HEK293 (cell line): ENCODE results near the gene MAGI1.
A peak's percentile ranks its signal among the peaks of the same experiment; 100 is the strongest.

Source experiments
- BCL11A ChIP-seq: fragments of 450-650 bp; formaldehyde crosslinking; IDR thresholded peaks from 2 replicates; pipeline ENCODE4 v1.5.1; 2016; ENCODE audit warnings: low read depth, missing biosample characterization, missing genetic modification characterization
- FEZF1 ChIP-seq: fragments of 450-650 bp; formaldehyde crosslinking; IDR thresholded peaks from 2 replicates; pipeline ENCODE4 v1.5.1; 2016; ENCODE audit warnings: missing biosample characterization, missing genetic modification characterization
- GFI1B ChIP-seq: fragments of 450-650 bp; formaldehyde crosslinking; IDR thresholded peaks from 2 replicates; pipeline ENCODE4 v1.5.1; 2016; ENCODE audit warnings: missing biosample characterization, missing genetic modification characterization
- GLI4 ChIP-seq: fragments of 450-650 bp; formaldehyde crosslinking; IDR thresholded peaks from 2 replicates; pipeline ENCODE4 v1.5.1; 2016; ENCODE audit warnings: missing biosample characterization, missing genetic modification characterization
- GLIS1 ChIP-seq: fragments of 450-650 bp; formaldehyde crosslinking; IDR thresholded peaks from 2 replicates; pipeline ENCODE4 v1.5.1; 2016; ENCODE audit warnings: missing biosample characterization, missing genetic modification characterization
- KLF9 ChIP-seq: fragments of 450-650 bp; formaldehyde crosslinking; IDR thresholded peaks from 2 replicates; pipeline ENCODE4 v1.5.1; 2016; ENCODE audit warnings: missing biosample characterization, missing genetic modification characterization, low read depth
- PRDM1 ChIP-seq: fragments of 450-650 bp; formaldehyde crosslinking; IDR thresholded peaks from 2 replicates; pipeline ENCODE4; 2016; ENCODE audit warnings: missing biosample characterization, missing genetic modification characterization
- SCRT1 ChIP-seq: fragments of 450-650 bp; formaldehyde crosslinking; IDR thresholded peaks from 2 replicates; pipeline ENCODE4 v1.5.1; 2016; ENCODE audit warnings: missing biosample characterization, missing genetic modification characterization, borderline replicate concordance
- TRIM28 ChIP-seq: IDR thresholded peaks from 2 replicates; pipeline ENCODE4 v1.6.1; 2011; ENCODE audit warnings: low read length, control low read depth, borderline replicate concordance
- YY1 ChIP-seq: fragments of 450-650 bp; formaldehyde crosslinking; IDR thresholded peaks from 2 replicates; pipeline ENCODE4 v1.5.1; 2018; ENCODE audit warnings: missing biosample characterization, missing genetic modification characterization
- YY2 ChIP-seq: fragments of 450-650 bp; formaldehyde crosslinking; IDR thresholded peaks from 2 replicates; pipeline ENCODE4 v1.5.1; 2016; ENCODE audit warnings: missing biosample characterization, missing genetic modification characterization
- ZEB2 ChIP-seq: fragments of 450-650 bp; formaldehyde crosslinking; IDR thresholded peaks from 2 replicates; pipeline ENCODE4 v1.5.1; 2016; ENCODE audit warnings: missing biosample characterization, missing genetic modification characterization
- ZFP3 ChIP-seq: fragments of 450-650 bp; formaldehyde crosslinking; IDR thresholded peaks from 2 replicates; pipeline ENCODE4 v1.5.1; 2016; ENCODE audit warnings: low read depth, missing biosample characterization, missing genetic modification characterization
- ZNF132 ChIP-seq: fragments of 450-650 bp; formaldehyde crosslinking; IDR thresholded peaks from 2 replicates; pipeline ENCODE4 v1.5.1; 2017; ENCODE audit warnings: missing biosample characterization, missing genetic modification characterization, borderline replicate concordance
- ZNF155 ChIP-seq: fragments of 450-650 bp; formaldehyde crosslinking; IDR thresholded peaks from 2 replicates; pipeline ENCODE4 v1.5.1; 2016; ENCODE audit warnings: missing biosample characterization, missing genetic modification characterization
- ZNF169 ChIP-seq: fragments of 450-650 bp; formaldehyde crosslinking; IDR thresholded peaks from 2 replicates; pipeline ENCODE4 v1.5.1; 2016; ENCODE audit warnings: missing biosample characterization, missing genetic modification characterization
- ZNF23 ChIP-seq: fragments of 450-650 bp; formaldehyde crosslinking; IDR thresholded peaks from 2 replicates; pipeline ENCODE4 v1.5.1; 2016; ENCODE audit warnings: missing biosample characterization, missing genetic modification characterization, borderline replicate concordance
- ZNF341 ChIP-seq: fragments of 450-650 bp; formaldehyde crosslinking; IDR thresholded peaks from 2 replicates; pipeline ENCODE4; 2016; ENCODE audit warnings: low read depth, missing biosample characterization, missing genetic modification characterization
- ZNF426 ChIP-seq: fragments of 450-650 bp; formaldehyde crosslinking; IDR thresholded peaks from 2 replicates; pipeline ENCODE4 v1.5.1; 2017; ENCODE audit warnings: missing biosample characterization, missing genetic modification characterization, mild to moderate bottlenecking, inconsistent platforms, moderate library complexity
- ZNF530 ChIP-seq: fragments of 450-650 bp; formaldehyde crosslinking; IDR thresholded peaks from 2 replicates; pipeline ENCODE4 v1.5.1; 2016; ENCODE audit warnings: low read depth, missing biosample characterization, missing genetic modification characterization
- ZNF654 ChIP-seq: fragments of 450-650 bp; formaldehyde crosslinking; IDR thresholded peaks from 2 replicates; pipeline ENCODE4 v1.5.1; 2016; ENCODE audit warnings: low read depth, missing biosample characterization, missing genetic modification characterization
- ZNF76 ChIP-seq: fragments of 450-650 bp; formaldehyde crosslinking; IDR thresholded peaks from 2 replicates; pipeline ENCODE4; 2016; ENCODE audit warnings: low read depth, missing biosample characterization, missing genetic modification characterization, borderline replicate concordance
- ZSCAN30 ChIP-seq: fragments of 450-650 bp; IDR thresholded peaks from 2 replicates; pipeline ENCODE4 v1.5.1; 2018; ENCODE audit warnings: missing biosample characterization, mild to moderate bottlenecking, missing genetic modification characterization, moderate library complexity
- TF ChIP-seq, protein P1 (sequence below): fragments of 450-650 bp; formaldehyde crosslinking; IDR thresholded peaks from 2 replicates; pipeline ENCODE4 v1.5.1; 2016; ENCODE audit warnings: missing biosample characterization, missing genetic modification characterization
- TF ChIP-seq, protein P2 (sequence below): fragments of 450-650 bp; formaldehyde crosslinking; IDR thresholded peaks from 2 replicates; pipeline ENCODE4 v1.5.1; 2017; ENCODE audit warnings: missing biosample characterization, missing genetic modification characterization
- TF ChIP-seq, protein P3 (sequence below): fragments of 450-650 bp; formaldehyde crosslinking; IDR thresholded peaks from 2 replicates; pipeline ENCODE4 v1.5.0; 2017; ENCODE audit warnings: missing biosample characterization, missing genetic modification characterization, borderline replicate concordance
- TF ChIP-seq, protein P4 (sequence below): fragments of 450-650 bp; formaldehyde crosslinking; IDR thresholded peaks from 2 replicates; pipeline ENCODE4 v1.5.1; 2016; ENCODE audit warnings: missing biosample characterization, missing genetic modification characterization
- TF ChIP-seq, protein P5 (sequence below): fragments of 450-650 bp; formaldehyde crosslinking; IDR thresholded peaks from 2 replicates; pipeline ENCODE4 v1.5.1; 2016; ENCODE audit warnings: missing biosample characterization, missing genetic modification characterization, low read depth
- TF ChIP-seq, protein P6 (sequence below): fragments of 450-650 bp; formaldehyde crosslinking; IDR thresholded peaks from 2 replicates; pipeline ENCODE4 v1.5.1; 2017; ENCODE audit warnings: missing biosample characterization, missing genetic modification characterization

MAGI1 gene

DNA sequence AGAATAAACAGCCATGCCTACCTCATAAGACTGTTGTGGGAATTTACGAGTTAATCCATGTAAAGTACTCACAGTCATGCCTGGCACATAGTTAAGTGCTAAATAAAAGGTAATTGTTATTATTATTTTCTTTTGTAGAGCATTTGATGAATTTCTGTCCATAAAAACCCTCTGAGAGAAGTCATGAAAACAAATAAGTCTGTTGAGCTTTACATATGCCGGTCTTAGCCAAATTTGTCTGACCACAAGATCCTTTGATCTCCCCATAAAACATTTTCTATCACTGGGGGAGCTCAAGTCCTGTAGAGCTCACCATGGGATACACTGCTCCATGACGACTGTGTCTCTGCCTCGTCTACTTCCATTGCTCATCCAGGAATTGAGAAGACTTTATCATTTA, 114.0 kb downstream of the MAGI1 start (continued):
- 0 out of 2 replicates have a peak, but pooled peaks have one; percentile 29 for TF ChIP-seq ZEB2
- no peak for TF ChIP-seq ZNF426 (tag by site-specific recombination)
- TF ChIP-seq KLF9 = no peak
- TF ChIP-seq ZNF654 (tag by site-specific recombination) = no peak
- no peak for TF ChIP-seq ZNF23 (tag by site-specific recombination)
- no peak for TF ChIP-seq ZNF76 (tag by site-specific recombination)
- TF ChIP-seq ZSCAN30 = no peak
- TF ChIP-seq, protein P1, sequence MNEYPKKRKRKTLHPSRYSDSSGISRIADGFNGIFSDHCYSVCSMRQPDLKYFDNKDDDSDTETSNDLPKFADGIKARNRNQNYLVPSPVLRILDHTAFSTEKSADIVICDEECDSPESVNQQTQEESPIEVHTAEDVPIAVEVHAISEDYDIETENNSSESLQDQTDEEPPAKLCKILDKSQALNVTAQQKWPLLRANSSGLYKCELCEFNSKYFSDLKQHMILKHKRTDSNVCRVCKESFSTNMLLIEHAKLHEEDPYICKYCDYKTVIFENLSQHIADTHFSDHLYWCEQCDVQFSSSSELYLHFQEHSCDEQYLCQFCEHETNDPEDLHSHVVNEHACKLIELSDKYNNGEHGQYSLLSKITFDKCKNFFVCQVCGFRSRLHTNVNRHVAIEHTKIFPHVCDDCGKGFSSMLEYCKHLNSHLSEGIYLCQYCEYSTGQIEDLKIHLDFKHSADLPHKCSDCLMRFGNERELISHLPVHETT (tag by site-specific recombination) = no peak
- TF ChIP-seq, protein P2, sequence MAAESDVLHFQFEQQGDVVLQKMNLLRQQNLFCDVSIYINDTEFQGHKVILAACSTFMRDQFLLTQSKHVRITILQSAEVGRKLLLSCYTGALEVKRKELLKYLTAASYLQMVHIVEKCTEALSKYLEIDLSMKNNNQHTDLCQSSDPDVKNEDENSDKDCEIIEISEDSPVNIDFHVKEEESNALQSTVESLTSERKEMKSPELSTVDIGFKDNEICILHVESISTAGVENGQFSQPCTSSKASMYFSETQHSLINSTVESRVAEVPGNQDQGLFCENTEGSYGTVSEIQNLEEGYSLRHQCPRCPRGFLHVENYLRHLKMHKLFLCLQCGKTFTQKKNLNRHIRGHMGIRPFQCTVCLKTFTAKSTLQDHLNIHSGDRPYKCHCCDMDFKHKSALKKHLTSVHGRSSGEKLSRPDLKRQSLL (tag by site-specific recombination) = no peak
- TF ChIP-seq YY1 (tag by site-specific recombination) = 0 out of 2 replicates have a peak, but pooled peaks have one; percentile 25
- TF ChIP-seq GLIS1 (tag by site-specific recombination) = 0 out of 2 replicates have a peak, but pooled peaks have one; percentile 8
- TF ChIP-seq, protein P3, sequence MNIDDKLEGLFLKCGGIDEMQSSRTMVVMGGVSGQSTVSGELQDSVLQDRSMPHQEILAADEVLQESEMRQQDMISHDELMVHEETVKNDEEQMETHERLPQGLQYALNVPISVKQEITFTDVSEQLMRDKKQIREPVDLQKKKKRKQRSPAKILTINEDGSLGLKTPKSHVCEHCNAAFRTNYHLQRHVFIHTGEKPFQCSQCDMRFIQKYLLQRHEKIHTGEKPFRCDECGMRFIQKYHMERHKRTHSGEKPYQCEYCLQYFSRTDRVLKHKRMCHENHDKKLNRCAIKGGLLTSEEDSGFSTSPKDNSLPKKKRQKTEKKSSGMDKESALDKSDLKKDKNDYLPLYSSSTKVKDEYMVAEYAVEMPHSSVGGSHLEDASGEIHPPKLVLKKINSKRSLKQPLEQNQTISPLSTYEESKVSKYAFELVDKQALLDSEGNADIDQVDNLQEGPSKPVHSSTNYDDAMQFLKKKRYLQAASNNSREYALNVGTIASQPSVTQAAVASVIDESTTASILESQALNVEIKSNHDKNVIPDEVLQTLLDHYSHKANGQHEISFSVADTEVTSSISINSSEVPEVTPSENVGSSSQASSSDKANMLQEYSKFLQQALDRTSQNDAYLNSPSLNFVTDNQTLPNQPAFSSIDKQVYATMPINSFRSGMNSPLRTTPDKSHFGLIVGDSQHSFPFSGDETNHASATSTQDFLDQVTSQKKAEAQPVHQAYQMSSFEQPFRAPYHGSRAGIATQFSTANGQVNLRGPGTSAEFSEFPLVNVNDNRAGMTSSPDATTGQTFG (tag by site-specific recombination) = no peak
- no peak for TF ChIP-seq ZNF530 (tag by site-specific recombination)
- TF ChIP-seq ZFP3 (tag by site-specific recombination) = no peak
- no peak for TF ChIP-seq PRDM1
- no peak for TF ChIP-seq SCRT1 (tag by site-specific recombination)
- TF ChIP-seq TRIM28 = no peak
- TF ChIP-seq ZNF341 (tag by site-specific recombination) = no peak
- TF ChIP-seq GFI1B = no peak
- peak; percentile 89 for TF ChIP-seq FEZF1 (tag by site-specific recombination)
- TF ChIP-seq, protein P4, sequence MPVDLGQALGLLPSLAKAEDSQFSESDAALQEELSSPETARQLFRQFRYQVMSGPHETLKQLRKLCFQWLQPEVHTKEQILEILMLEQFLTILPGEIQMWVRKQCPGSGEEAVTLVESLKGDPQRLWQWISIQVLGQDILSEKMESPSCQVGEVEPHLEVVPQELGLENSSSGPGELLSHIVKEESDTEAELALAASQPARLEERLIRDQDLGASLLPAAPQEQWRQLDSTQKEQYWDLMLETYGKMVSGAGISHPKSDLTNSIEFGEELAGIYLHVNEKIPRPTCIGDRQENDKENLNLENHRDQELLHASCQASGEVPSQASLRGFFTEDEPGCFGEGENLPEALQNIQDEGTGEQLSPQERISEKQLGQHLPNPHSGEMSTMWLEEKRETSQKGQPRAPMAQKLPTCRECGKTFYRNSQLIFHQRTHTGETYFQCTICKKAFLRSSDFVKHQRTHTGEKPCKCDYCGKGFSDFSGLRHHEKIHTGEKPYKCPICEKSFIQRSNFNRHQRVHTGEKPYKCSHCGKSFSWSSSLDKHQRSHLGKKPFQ (tag by site-specific recombination) = peak; percentile 28; the same call in 1 of the 2 replicates
- TF ChIP-seq ZNF155 = no peak
- TF ChIP-seq, protein P5, sequence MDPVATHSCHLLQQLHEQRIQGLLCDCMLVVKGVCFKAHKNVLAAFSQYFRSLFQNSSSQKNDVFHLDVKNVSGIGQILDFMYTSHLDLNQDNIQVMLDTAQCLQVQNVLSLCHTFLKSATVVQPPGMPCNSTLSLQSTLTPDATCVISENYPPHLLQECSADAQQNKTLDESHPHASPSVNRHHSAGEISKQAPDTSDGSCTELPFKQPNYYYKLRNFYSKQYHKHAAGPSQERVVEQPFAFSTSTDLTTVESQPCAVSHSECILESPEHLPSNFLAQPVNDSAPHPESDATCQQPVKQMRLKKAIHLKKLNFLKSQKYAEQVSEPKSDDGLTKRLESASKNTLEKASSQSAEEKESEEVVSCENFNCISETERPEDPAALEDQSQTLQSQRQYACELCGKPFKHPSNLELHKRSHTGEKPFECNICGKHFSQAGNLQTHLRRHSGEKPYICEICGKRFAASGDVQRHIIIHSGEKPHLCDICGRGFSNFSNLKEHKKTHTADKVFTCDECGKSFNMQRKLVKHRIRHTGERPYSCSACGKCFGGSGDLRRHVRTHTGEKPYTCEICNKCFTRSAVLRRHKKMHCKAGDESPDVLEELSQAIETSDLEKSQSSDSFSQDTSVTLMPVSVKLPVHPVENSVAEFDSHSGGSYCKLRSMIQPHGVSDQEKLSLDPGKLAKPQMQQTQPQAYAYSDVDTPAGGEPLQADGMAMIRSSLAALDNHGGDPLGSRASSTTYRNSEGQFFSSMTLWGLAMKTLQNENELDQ (tag by site-specific recombination) = no peak
- TF ChIP-seq ZNF169 = no peak
- no peak for TF ChIP-seq YY2
- TF ChIP-seq ZNF132 (tag by site-specific recombination) = no peak
- no peak for TF ChIP-seq GLI4 (tag by site-specific recombination)
- no peak for TF ChIP-seq BCL11A (tag by site-specific recombination)
- TF ChIP-seq, protein P6, sequence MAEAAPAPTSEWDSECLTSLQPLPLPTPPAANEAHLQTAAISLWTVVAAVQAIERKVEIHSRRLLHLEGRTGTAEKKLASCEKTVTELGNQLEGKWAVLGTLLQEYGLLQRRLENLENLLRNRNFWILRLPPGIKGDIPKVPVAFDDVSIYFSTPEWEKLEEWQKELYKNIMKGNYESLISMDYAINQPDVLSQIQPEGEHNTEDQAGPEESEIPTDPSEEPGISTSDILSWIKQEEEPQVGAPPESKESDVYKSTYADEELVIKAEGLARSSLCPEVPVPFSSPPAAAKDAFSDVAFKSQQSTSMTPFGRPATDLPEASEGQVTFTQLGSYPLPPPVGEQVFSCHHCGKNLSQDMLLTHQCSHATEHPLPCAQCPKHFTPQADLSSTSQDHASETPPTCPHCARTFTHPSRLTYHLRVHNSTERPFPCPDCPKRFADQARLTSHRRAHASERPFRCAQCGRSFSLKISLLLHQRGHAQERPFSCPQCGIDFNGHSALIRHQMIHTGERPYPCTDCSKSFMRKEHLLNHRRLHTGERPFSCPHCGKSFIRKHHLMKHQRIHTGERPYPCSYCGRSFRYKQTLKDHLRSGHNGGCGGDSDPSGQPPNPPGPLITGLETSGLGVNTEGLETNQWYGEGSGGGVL = no peak
